Thyroid gland (tissue), 4 donors: Measurements from ENCODE around the gene NTRK2.

Experiments
- POLR2A ChIP-seq, 2 donors: fragments of 450-650 bp; IDR thresholded peaks; one replicate each; pipeline ENCODE4 v1.6.1; 2017; ENCODE audit warnings: antibody characterized with exemption in 2 of 2, mild to moderate bottlenecking in 2 of 2, moderate library complexity in 1 of 2
- TF ChIP-seq, protein P1 (sequence below), 6 experiments: fragments of 200-600 bp in 3 of 6; fragments of 450-650 bp in 3 of 6; sonication (generic) in 3 of 6; IDR thresholded peaks; one replicate each; pipeline ENCODE4 v1.5.1; 2016 to 2019; ENCODE audit warnings: antibody characterized with exemption in 6 of 6, mild to moderate bottlenecking in 2 of 6, inconsistent platforms in 1 of 6, moderate library complexity in 1 of 6

DNA sequence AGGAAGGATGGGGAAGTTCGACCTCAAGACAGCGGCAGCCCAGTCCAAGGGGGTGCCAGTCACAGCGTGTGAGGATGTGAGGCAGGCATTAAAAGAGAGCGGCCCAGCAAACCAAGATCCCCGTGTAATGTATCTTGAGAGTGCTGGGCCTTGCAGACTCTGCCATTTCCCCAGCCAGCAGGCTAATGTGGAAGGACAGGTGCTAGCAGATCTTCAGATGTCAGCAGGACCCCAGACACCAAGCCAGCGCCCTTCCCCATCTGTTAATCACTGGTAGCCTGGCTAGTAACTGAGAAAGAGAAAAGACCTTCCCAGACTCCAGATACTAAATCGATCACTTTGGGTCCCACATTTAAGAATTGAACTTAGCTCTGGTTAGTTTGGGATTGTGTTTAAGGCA lies 62.2 kb downstream of the NTRK2 start:
- TF ChIP-seq, protein P1, sequence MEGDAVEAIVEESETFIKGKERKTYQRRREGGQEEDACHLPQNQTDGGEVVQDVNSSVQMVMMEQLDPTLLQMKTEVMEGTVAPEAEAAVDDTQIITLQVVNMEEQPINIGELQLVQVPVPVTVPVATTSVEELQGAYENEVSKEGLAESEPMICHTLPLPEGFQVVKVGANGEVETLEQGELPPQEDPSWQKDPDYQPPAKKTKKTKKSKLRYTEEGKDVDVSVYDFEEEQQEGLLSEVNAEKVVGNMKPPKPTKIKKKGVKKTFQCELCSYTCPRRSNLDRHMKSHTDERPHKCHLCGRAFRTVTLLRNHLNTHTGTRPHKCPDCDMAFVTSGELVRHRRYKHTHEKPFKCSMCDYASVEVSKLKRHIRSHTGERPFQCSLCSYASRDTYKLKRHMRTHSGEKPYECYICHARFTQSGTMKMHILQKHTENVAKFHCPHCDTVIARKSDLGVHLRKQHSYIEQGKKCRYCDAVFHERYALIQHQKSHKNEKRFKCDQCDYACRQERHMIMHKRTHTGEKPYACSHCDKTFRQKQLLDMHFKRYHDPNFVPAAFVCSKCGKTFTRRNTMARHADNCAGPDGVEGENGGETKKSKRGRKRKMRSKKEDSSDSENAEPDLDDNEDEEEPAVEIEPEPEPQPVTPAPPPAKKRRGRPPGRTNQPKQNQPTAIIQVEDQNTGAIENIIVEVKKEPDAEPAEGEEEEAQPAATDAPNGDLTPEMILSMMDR (IDR thresholded peaks at IDR 0.05): no peak
- no peak for TF ChIP-seq POLR2A (IDR thresholded peaks at IDR 0.05)
